ENCODE measurements around the gene GNAO1.

GNAO1 gene

DNA sequence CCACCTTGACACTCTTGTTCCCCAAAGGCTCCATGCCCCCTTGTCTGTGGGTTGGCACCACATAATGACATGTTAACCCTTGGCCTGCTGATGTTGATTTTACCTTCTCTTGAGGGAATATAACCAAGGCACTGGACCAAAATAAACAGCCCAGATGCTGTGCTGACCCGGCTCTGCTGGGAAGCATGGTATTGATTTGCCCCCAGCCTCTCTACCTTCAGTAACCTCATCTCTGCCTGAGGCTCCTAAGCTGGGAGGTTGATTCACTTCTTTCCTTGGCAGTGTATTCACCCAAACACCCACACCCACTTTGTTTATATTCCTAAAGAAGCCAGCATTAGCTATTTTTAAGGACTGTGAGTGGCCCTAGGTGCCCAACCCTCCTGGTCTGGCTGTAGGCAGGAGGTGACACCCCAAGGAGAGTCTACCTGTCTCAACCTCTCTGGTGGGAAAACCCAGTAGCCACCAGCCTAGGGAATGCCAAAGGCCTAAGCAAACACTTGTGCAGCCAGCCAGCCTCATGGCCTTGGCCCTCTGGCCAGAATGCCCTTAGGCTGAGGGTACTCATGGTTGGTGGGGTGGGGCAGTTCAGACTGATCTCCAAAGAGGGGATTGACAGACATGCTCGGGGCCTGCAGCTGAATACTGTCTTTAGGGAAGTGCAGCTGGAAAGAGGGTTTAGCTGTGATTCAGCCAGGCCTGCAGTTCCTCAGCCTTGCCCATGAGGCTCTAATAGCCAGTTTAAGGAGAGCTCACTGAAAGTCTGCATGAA lies 42.7 kb downstream of the GNAO1 start:
- Histone ChIP-seq H3K27me3 (no peaks in the 10 kb centered on the region), H3K4me1 (peaks cover 0 to 25% (median 5%) of the 10 kb centered on the region in 4 donors), H3K9me3 (no peaks in the 10 kb centered on the region), H3K36me3 (no peaks in the 10 kb centered on the region), H3K4me3 (no peak overlapping the region), H3K27ac (no peak overlapping the region)
- no peak for DNase-seq
- intact Hi-C loops (cut with DNase I; ENCODE audit: low total_unique reads) = no loop called here
- TF ChIP-seq, protein P1, sequence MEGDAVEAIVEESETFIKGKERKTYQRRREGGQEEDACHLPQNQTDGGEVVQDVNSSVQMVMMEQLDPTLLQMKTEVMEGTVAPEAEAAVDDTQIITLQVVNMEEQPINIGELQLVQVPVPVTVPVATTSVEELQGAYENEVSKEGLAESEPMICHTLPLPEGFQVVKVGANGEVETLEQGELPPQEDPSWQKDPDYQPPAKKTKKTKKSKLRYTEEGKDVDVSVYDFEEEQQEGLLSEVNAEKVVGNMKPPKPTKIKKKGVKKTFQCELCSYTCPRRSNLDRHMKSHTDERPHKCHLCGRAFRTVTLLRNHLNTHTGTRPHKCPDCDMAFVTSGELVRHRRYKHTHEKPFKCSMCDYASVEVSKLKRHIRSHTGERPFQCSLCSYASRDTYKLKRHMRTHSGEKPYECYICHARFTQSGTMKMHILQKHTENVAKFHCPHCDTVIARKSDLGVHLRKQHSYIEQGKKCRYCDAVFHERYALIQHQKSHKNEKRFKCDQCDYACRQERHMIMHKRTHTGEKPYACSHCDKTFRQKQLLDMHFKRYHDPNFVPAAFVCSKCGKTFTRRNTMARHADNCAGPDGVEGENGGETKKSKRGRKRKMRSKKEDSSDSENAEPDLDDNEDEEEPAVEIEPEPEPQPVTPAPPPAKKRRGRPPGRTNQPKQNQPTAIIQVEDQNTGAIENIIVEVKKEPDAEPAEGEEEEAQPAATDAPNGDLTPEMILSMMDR (IDR thresholded peaks at IDR 0.05) = no peak

DNA sequence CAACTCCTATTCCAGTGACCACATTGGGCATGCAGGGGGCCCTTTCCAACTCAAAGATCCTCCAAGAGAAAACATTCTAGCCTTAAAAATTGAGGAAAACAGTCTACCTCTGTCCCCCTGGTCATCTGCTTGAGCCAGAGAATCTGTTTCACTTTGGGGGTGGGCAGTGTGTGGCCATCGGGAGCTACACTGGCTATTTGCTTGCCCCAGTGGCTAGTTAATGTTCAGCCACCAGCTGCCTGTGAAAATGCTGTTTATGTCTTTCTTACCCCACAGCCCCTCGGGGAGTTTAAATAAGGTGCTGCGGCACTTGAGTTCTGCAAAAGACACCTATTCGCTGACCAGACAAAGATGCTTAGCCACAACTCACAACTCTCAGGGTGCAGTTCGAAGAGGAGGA lies 43.4 kb downstream of the GNAO1 start:
- H3K36me3 ChIP-seq = no peaks in the 10 kb centered on the region
- DNase-seq = no peak
- H3K4me1 ChIP-seq = peaks cover 0 to 25% (median 5%) of the 10 kb centered on the region in 4 donors
- intact Hi-C loops (cut with DNase I; ENCODE audit: low total_unique reads) = no loop called here
- H3K27me3 ChIP-seq = no peaks in the 10 kb centered on the region
- H3K9me3 ChIP-seq = no peaks in the 10 kb centered on the region
- H3K27ac ChIP-seq = no peak overlapping the region
- H3K4me3 ChIP-seq = no peak overlapping the region
- TF ChIP-seq, protein P1 (IDR thresholded peaks at IDR 0.05) = no peak

DNA sequence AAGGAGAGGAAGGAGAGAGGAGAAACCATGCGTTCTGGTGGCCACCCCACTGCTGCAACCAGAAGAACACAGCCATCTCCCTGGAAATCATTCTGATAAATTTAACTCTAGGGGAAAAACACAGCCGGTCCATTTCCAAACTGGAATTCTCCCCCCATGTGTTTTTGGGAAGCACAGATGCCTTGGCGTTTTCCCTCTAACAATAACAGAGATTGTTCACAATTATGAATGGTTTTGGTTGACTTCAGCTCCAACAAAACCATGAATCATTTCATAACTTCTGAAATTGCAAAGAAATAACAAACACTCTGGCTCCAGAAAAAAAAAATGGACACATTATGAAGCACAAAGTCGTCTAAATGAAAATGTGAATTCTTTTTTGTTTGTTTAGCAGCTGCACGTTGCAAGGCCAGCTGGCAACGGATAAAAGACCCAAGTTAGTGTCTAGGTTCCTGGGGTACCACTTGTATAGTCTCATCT lies 46.2 kb downstream of the GNAO1 start:
- peak overlapping the region in 1 of 2 donors; percentile 10 for H3K27ac ChIP-seq

GRCh38 chr16:56238188-56238587 lies 46.9 kb downstream of the GNAO1 start:
- Histone ChIP-seq H3K36me3 (no peaks in the 10 kb centered on the region), H3K27ac (no peak overlapping the region), H3K9me3 (no peaks in the 10 kb centered on the region), H3K27me3 (no peaks in the 10 kb centered on the region), H3K4me3 (no peak overlapping the region), H3K4me1 (peaks cover 0 to 25% (median 5%) of the 10 kb centered on the region in 4 donors)
- DNase-seq = no peak
- intact Hi-C loops (cut with DNase I; ENCODE audit: low total_unique reads) = no loop called here
- TF ChIP-seq, protein P1 (IDR thresholded peaks at IDR 0.05) = no peak

More for the DNA sequence above, 46.2 kb downstream of the GNAO1 start:
- DNase-seq = peak in 1 of 2 donors; percentile 20
- Histone ChIP-seq H3K4me3 (no peak overlapping the region), H3K9me3 (no peaks in the 10 kb centered on the region), H3K36me3 (no peaks in the 10 kb centered on the region), H3K27me3 (no peaks in the 10 kb centered on the region), H3K4me1 (peaks cover 0 to 25% (median 5%) of the 10 kb centered on the region in 4 donors)
- intact Hi-C loops (cut with DNase I; ENCODE audit: low total_unique reads) = no loop called here
- TF ChIP-seq, protein P1 (IDR thresholded peaks at IDR 0.05) = no peak

DNA sequence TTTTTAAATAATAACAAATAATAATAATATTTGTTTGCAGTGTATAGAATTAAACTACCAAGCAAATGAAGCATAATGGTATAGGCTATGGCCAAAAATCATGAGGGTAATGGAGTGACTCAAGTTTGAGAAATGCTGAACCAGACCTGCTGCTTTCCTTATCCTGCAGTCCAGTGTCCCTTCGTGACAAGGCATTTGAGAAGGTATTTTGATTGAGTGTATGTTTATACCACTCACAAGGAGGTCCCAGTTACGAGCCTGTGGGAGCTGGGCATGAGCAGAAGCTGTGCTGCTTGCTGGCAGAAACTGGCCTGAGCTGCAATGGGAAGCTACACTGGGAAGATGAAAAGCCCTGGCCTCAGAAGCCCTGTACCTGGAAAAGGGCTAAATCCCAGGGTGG lies 50.3 kb downstream of the GNAO1 start:
- TF ChIP-seq, protein P1 (IDR thresholded peaks at IDR 0.05) = no peak

More for the DNA sequence above, 50.3 kb downstream of the GNAO1 start:
- DNase-seq = no peak
- intact Hi-C loops (cut with DNase I; ENCODE audit: low total_unique reads) = no loop called here
- Histone ChIP-seq H3K4me1 (peaks cover 0 to 27% (median 13%) of the 10 kb centered on the region in 4 donors), H3K27ac (no peak overlapping the region), H3K4me3 (no peak overlapping the region), H3K9me3 (no peaks in the 10 kb centered on the region), H3K36me3 (no peaks in the 10 kb centered on the region), H3K27me3 (no peaks in the 10 kb centered on the region)
